HCT116 (cell line): ENCODE measurements around the gene XYLT1. TPM values are rescaled to one million over a fixed set of nuclear protein-coding genes. Genes with fewer than 3 reads are reported as not detected.

Experiments
- ATAC-seq: fragments of 200-7000 bp; cut with Tn5 transposase; 2 replicates; pipeline ENCODE4 v1.9.1; 2020; ENCODE audit warnings: mild to moderate bottlenecking, moderate library complexity
- BruUV-seq: library from RNA; stranded (reverse); fragments of 400-500 nt; replicated peaks from 2 replicates; lab custom pipeline; 2021; lab: Mats Ljungman, UMichigan
- CTCF ChIA-PET: fragments of 300-600 bp; sonication (Branson Sonifier 250); formaldehyde crosslinking; loops from one replicate; lab custom pipeline; 2021; ENCODE audit warnings: antibody characterized with exemption; lab: Charles Lee
- POLR2A ChIA-PET: fragments of 300-600, 350-600 bp; sonication (Branson Sonifier 250); formaldehyde crosslinking; loops from one replicate; lab custom pipeline; 2021; ENCODE audit warnings: antibody characterized with exemption; lab: Charles Lee
- RAD21 ChIA-PET, 2 experiments: fragments of 300-600 bp; sonication (Branson Sonifier 250); formaldehyde crosslinking; loops; one replicate each; lab custom pipeline; 2023; ENCODE audit warnings: low total read pairs in 2 of 2; ENCODE audit not compliant: uncharacterized antibody in 2 of 2, unreplicated experiment in 2 of 2, low non-redundant PET in 1 of 2; lab: Charles Lee
- DNase-seq: peaks from one replicate; pipeline ENCODE4 v3.0.0-alpha.2; 2010; ENCODE audit warnings: low read depth, low spot score
- H2AFZ ChIP-seq: fragments of 200-600 bp; shearing (Covaris generic), sonication (generic); 2 replicates; pipeline ENCODE4 v1.6.1; 2017; ENCODE audit warnings: low read depth, mixed run types, mixed read lengths, antibody characterized with exemption, low read length; ENCODE audit not compliant: poor library complexity, severe bottlenecking
- H3K27ac ChIP-seq: 2 replicates; pipeline ENCODE4 v1.5.1; 2012; ENCODE audit warnings: low read depth, low read length
- H3K27me3 ChIP-seq: fragments of 200-600 bp; sonication (generic); 2 replicates; pipeline ENCODE4 v1.6.1; 2016; ENCODE audit warnings: mixed run types, low read length, mixed read lengths; ENCODE audit not compliant: insufficient read depth
- H3K36me3 ChIP-seq, 2 experiments: fragments of 200-500 bp in 1 of 2; fragments of 200-600 bp in 1 of 2; sonication (Bioruptor generic) in 1 of 2; sonication (generic) in 1 of 2; 2 replicates each; pipeline versions ENCODE4 v1.5.1 to v1.6.1; 2014 to 2016; ENCODE audit warnings: low read length in 2 of 2, inconsistent platforms in 1 of 2, mixed read lengths in 1 of 2, mixed run types in 1 of 2; ENCODE audit not compliant: insufficient read depth in 2 of 2, control insufficient read depth in 1 of 2
- H3K4me1 ChIP-seq, 2 experiments: fragments of 200-600 bp in 1 of 2; sonication (generic) in 1 of 2; 2 replicates each; pipeline versions ENCODE4 v1.5.1 to v1.6.1; 2012 to 2017; ENCODE audit warnings: low read length in 2 of 2, inconsistent platforms in 1 of 2, mild to moderate bottlenecking in 1 of 2, mixed read lengths in 1 of 2, mixed run types in 1 of 2, moderate library complexity in 1 of 2; ENCODE audit not compliant: insufficient read depth in 2 of 2, control insufficient read depth in 1 of 2
- H3K4me2 ChIP-seq: fragments of 200-600 bp; sonication (generic); 2 replicates; pipeline ENCODE4 v1.6.1; 2017; ENCODE audit warnings: mixed run types, low read length, mixed read lengths
- H3K4me3 ChIP-seq, 2 experiments: fragments of 200-600 bp in 1 of 2; sonication (generic) in 1 of 2; replicated peaks in 1 of 2; 2 replicates each; pipeline ENCODE4 v1.5.1; 2011 to 2016; ENCODE audit warnings: low read length in 2 of 2, control low read depth in 1 of 2, low read depth in 1 of 2, mild to moderate bottlenecking in 1 of 2, mixed read lengths in 1 of 2, mixed run types in 1 of 2
- H3K79me2 ChIP-seq: fragments of 200-600 bp; sonication (generic); 2 replicates; pipeline ENCODE4 v1.6.1; 2017; ENCODE audit warnings: mild to moderate bottlenecking, mixed run types, low read length, moderate library complexity, mixed read lengths; ENCODE audit not compliant: insufficient read depth
- H3K9ac ChIP-seq: fragments of 200-600 bp; sonication (generic); 2 replicates; pipeline ENCODE4 v1.6.1; 2016; ENCODE audit warnings: low read length, mixed read lengths
- H3K9me2 ChIP-seq: fragments of 200-600 bp; sonication (generic), shearing (Covaris generic); 2 replicates; pipeline ENCODE4 v1.6.1; 2017; ENCODE audit warnings: mixed run types, mild to moderate bottlenecking, moderate library complexity; ENCODE audit not compliant: insufficient read depth
- H3K9me3 ChIP-seq, 2 experiments: fragments of 200-500 bp in 1 of 2; fragments of 200-600 bp in 1 of 2; sonication (Bioruptor generic) in 1 of 2; sonication (generic) in 1 of 2; 2 replicates each; pipeline ENCODE4 v1.6.1; 2014 to 2017; ENCODE audit warnings: low read length in 2 of 2, mixed read lengths in 2 of 2, inconsistent platforms in 1 of 2, low read depth in 1 of 2, mild to moderate bottlenecking in 1 of 2, mixed run types in 1 of 2, moderate library complexity in 1 of 2; ENCODE audit not compliant: control insufficient read depth in 1 of 2, insufficient read depth in 1 of 2
- H4K20me1 ChIP-seq: fragments of 200-600 bp; sonication (generic), shearing (Covaris generic); 2 replicates; pipeline ENCODE4 v1.6.1; 2017; ENCODE audit warnings: mixed run types, mild to moderate bottlenecking, moderate library complexity; ENCODE audit not compliant: insufficient read depth
- FOSL1 ChIP-seq: IDR thresholded peaks from 2 replicates; pipeline ENCODE4 v1.6.1; 2012; ENCODE audit warnings: low read depth
- POLR2A ChIP-seq: IDR thresholded peaks from 2 replicates; pipeline ENCODE4 v1.7.0; 2011; ENCODE audit warnings: borderline replicate concordance; ENCODE audit not compliant: insufficient read depth, insufficient read length; ENCODE audit errors: extremely low read depth
- REST ChIP-seq: IDR thresholded peaks from 2 replicates; pipeline ENCODE4 v1.6.1; 2012; ENCODE audit warnings: low read depth
- ZNF274 ChIP-seq: fragments of 200-500 bp; sonication (Bioruptor generic); IDR thresholded peaks from 2 replicates; pipeline ENCODE4 v1.6.1; 2014; ENCODE audit warnings: mild to moderate bottlenecking, low read depth, low read length, inconsistent platforms
- intact Hi-C: fragments of 100-400 bp; cut with micrococcal nuclease; formaldehyde crosslinking; loops from 2 replicates; pipeline ENCODE4 v1.10.0; 2022
- total RNA-seq: library from RNA; stranded (reverse); gene quantifications from one replicate; pipeline ENCODE4 v1.2.1, GENCODE V29; 2021; ENCODE audit not compliant: unreplicated experiment
- TF ChIP-seq, protein P1 (sequence below): IDR thresholded peaks from 2 replicates; pipeline ENCODE4 v1.6.1; 2011; ENCODE audit warnings: mild to moderate bottlenecking, low read length, moderate library complexity; ENCODE audit not compliant: insufficient replicate concordance; ENCODE audit errors: extremely low read depth

XYLT1 gene
- total RNA-seq, 1 experiment from 2014 or later, result 4.5 TPM

GRCh38 chr16:17372386-17372785 lies 98.4 kb downstream of the XYLT1 start:
- ChIA-PET RAD21 (no interaction called here), CTCF (no interaction called here), POLR2A (no interaction called here)
- Histone ChIP-seq H3K9ac (no peak overlapping the region), H3K4me1 (0 out of 4 replicates have a peak, but pooled peaks cover 0 to 3% of the 10 kb centered on the region in 2 experiments), H2AFZ (no peak overlapping the region), H3K36me3 (no peaks in the 10 kb centered on the region), H3K27ac (no peak overlapping the region), H3K4me3 (no peak overlapping the region), H3K9me3 (no peaks in the 10 kb centered on the region), H3K4me2 (no peak overlapping the region), H3K79me2 (no peaks in the 10 kb centered on the region), H4K20me1 (no peaks in the 10 kb centered on the region), H3K9me2 (no peaks in the 10 kb centered on the region), H3K27me3 (peaks cover 20% of the 10 kb centered on the region; the same call in 1 of the 2 replicates)
- no TSS peak for BruUV-seq
- DNase-seq (no peak), ATAC-seq (no peak)
- TF ChIP-seq POLR2A (no peak), REST (peak; percentile 54), ZNF274 (no peak), FOSL1 (no peak)
- TF ChIP-seq, protein P1, sequence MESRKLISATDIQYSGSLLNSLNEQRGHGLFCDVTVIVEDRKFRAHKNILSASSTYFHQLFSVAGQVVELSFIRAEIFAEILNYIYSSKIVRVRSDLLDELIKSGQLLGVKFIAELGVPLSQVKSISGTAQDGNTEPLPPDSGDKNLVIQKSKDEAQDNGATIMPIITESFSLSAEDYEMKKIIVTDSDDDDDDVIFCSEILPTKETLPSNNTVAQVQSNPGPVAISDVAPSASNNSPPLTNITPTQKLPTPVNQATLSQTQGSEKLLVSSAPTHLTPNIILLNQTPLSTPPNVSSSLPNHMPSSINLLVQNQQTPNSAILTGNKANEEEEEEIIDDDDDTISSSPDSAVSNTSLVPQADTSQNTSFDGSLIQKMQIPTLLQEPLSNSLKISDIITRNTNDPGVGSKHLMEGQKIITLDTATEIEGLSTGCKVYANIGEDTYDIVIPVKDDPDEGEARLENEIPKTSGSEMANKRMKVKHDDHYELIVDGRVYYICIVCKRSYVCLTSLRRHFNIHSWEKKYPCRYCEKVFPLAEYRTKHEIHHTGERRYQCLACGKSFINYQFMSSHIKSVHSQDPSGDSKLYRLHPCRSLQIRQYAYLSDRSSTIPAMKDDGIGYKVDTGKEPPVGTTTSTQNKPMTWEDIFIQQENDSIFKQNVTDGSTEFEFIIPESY, result no peak
- intact Hi-C loops, result no loop called here
